GM13976 (cell line): ENCODE results near the gene TBCEL.

Experiments used
- DNase-seq: peaks from one replicate; pipeline ENCODE4 v3.0.0; 2012; ENCODE audit warnings: low spot score
- CTCF ChIP-seq: IDR thresholded peaks from 2 replicates; pipeline ENCODE4 v1.5.1; 2012; ENCODE audit warnings: borderline replicate concordance, mild to moderate bottlenecking; ENCODE audit not compliant: insufficient read depth; ENCODE audit errors: extremely low read depth, missing control alignments, control extremely low read depth
- in situ Hi-C: fragments of 300-500 bp; cut with MboI; formaldehyde crosslinking; loops from one replicate; pipeline ENCODE4 v1.12.0; 2022; ENCODE audit warnings: low sequenced_read_pairs, mixed read lengths, inconsistent platforms; ENCODE audit not compliant: unreplicated experiment

The TBCEL gene

GRCh38 chr11:121042296-121042695 is 18.4 kb downstream of the TBCEL start:
- DNase-seq = no peak
- TF ChIP-seq CTCF = no peak
- in situ Hi-C loops = no loop called here

GRCh38 chr11:121047926-121048325 is 24.0 kb downstream of the TBCEL start:
- TF ChIP-seq CTCF = no peak
- DNase-seq = no peak
- in situ Hi-C loops = no loop called here

- no peak for DNase-seq
- in situ Hi-C loops = no loop called here
- no peak for TF ChIP-seq CTCF
These were observed 24.7 kb downstream of the TBCEL start for GRCh38 chr11:121048464-121049233.

GRCh38 chr11:121053244-121053643 is 29.3 kb downstream of the TBCEL start:
- no peak for DNase-seq
- in situ Hi-C loops = no loop called here
- no peak for TF ChIP-seq CTCF

GRCh38 chr11:121054266-121054665 is 30.4 kb downstream of the TBCEL start:
- in situ Hi-C loops = no loop called here
- DNase-seq = no peak
- TF ChIP-seq CTCF = no peak

GRCh38 chr11:121055076-121055475 is 31.2 kb downstream of the TBCEL start:
- no peak for DNase-seq
- in situ Hi-C loops = no loop called here
- no peak for TF ChIP-seq CTCF

GRCh38 chr11:121057922-121058321 is 34.0 kb downstream of the TBCEL start:
- in situ Hi-C loops = no loop called here
- no peak for DNase-seq
- no peak for TF ChIP-seq CTCF
